ACHN (cell line): Measurements from ENCODE around the gene DCDC2.
"Not testable (repeated sequence)": the region's sequence is repeated elsewhere in the genome, so short reads cannot be mapped to it uniquely, and the experiment has no call there.

ENCODE experiments used
- DNase-seq: peaks from one replicate; pipeline ENCODE4 v3.0.0-alpha.2; 2015
- in situ Hi-C: cut with HindIII; loops from 2 replicates; pipeline ENCODE4 v1.10.0; 2017; ENCODE audit warnings: low sequenced_read_pairs, low pct_ligation_motif_present, low pct_unique_long_range_greater_than_20kb

DCDC2 gene

DNA sequence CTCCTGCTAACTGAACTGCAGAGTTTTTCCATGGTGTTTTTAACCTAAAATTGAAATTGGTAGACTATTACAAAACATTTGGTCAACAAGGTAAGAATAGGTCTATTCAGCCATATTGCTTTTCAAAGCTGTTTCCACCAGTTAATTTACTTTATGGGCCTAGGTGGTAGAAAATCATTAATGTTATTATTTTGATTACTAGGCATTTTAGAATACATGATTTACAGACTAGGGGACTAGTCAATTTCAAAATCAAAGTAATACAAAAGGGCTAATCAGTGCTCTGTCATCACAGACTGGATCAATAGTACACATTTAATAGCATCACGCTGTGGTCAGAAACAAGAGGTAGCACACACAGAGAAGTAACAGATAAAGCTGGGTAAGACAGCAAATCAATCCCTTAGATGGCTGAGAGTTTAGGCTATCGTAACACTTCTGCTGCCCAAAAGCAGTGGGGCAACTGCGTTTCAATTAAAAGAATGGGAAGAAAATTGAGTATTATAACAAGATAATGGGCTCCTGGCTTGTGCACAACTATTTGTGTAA lies 117.4 kb downstream of the DCDC2 start:
- in situ Hi-C loops = no loop called here
- DNase-seq = no peak

- in situ Hi-C loops = no loop called here
- no peak for DNase-seq
Observed at GRCh38 chr6:24238700-24239099, 119.2 kb downstream of the DCDC2 start.

- DNase-seq, in situ Hi-C loops: not testable (repeated sequence)
Observed at GRCh38 chr6:24236779-24237178, 121.1 kb downstream of the DCDC2 start.

GRCh38 chr6:24233813-24234442 lies 123.9 kb downstream of the DCDC2 start:
- no peak for DNase-seq
- in situ Hi-C loops = no loop called here

GRCh38 chr6:24231438-24231977 lies 126.4 kb downstream of the DCDC2 start:
- in situ Hi-C loops = no loop called here
- DNase-seq = no peak

- in situ Hi-C loops = no loop called here
- no peak for DNase-seq
Observed at GRCh38 chr6:24229696-24230405, 128.0 kb downstream of the DCDC2 start.

DNA sequence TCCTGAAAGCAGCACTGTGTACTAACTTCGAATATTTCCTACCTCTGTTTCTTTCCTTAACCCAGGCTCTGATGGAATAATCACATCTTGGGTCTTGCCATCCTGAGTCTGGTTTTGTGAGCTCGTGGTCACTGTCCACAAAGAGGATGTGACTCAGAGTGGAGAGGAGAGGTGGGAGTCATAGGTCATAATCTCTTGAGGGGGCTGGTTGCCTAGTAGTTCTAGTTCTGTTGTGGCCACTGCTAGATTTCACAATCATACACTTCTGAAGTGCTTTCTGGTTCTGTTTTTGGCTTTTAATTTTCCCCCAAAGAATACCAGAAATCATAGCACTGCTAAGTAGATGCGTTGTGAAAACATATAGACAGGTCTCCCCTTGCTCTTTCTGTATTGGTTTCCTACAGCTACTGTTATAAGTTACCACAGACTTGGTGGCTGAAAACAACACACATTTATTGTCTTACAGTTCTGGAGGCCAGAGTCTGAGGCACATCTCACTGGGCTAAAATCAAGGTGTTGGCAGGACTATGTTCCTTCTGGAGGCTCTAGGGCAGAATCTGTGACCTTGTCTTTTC lies 129.1 kb downstream of the DCDC2 start:
- in situ Hi-C loops = no loop called here
- DNase-seq = peak; percentile 73

- in situ Hi-C loops = no loop called here
- no peak for DNase-seq
Observed at GRCh38 chr6:24228123-24228522, 129.7 kb downstream of the DCDC2 start.

- in situ Hi-C loops = no loop called here
- no peak for DNase-seq
Observed at GRCh38 chr6:24227556-24227955, 130.3 kb downstream of the DCDC2 start.

DNA sequence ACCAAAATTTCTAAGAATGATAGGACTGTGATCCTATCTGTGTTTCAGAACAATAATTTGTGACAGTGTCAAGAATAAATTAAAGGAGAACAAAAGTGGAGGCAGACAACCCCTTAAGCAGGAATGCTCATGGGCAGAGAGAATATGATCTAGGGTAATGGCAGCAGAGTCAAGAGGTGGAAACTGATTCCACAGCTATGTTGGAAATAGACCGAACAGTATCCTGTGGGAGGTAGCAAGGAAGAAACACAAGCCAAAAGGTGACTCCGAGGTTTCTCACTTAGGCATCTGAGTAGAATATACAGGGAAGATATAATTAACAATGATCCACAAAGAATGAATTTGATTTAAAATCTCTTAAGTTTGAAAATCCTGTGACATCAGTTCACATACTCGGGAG lies 131.3 kb downstream of the DCDC2 start:
- no peak for DNase-seq
- in situ Hi-C loops = no loop called here

GRCh38 chr6:24225838-24226237 lies 132.0 kb downstream of the DCDC2 start:
- no peak for DNase-seq
- in situ Hi-C loops = no loop called here

DNA sequence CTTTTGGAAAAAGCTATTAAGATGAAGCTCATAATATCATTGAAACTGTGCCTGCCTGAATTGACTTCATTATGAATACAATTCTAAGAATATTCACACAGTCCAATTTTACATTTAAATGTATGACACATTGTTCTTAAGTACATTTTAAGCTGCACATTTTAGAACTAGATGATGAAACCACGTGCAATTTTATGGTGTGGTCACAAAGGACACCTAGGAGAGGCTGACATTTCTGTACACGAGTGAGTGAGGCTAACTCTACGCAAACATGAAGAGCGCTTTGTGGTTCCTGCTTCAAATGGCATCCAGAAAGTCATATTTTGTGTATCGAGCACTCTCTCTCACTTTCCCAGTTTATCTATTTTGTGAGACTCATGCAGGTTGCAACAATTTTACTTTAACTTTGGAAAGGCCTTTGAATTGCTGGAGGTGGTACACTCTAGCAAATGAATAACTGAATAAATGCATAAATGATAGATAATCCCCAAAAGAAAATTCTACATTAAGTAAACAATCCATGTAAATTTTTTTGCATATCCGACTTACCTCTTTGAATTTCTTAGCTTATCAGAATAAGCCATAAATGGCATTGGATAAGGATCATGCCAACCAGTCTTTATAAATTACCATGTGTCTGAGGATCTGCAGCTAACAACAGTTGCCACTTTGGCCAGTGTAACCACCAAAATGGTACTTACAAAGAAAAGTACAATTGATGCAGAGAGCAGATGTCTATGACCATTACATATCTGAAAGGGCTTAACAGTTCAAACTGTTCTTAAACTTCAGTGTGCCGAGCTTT lies 134.5 kb downstream of the DCDC2 start:
- in situ Hi-C loops = no loop called here
- no peak for DNase-seq

GRCh38 chr6:24219670-24220069 lies 138.2 kb downstream of the DCDC2 start:
- in situ Hi-C loops = no loop called here
- no peak for DNase-seq

- no peak for DNase-seq
- in situ Hi-C loops = no loop called here
Observed at GRCh38 chr6:24214984-24215383, 142.9 kb downstream of the DCDC2 start.

DNA sequence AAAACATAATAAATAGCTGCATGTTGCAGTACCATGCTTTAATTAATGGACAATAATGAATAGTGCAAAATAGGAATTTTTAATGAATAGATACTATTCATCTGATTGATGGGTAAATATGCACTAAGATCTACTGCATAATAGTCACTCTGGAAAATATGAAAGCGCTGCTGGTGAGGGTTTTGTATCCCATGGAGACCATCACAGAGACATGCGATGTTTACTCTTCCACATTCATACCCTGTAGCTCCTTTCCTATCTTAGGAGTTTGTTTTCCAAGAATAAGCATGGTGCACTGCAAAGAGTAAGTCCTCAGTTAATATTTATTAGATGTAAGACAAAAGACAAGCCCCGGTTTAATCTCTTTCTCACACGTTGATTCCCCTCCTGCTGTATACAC lies 150.4 kb downstream of the DCDC2 start:
- DNase-seq = no peak
- in situ Hi-C loops = no loop called here

DNA sequence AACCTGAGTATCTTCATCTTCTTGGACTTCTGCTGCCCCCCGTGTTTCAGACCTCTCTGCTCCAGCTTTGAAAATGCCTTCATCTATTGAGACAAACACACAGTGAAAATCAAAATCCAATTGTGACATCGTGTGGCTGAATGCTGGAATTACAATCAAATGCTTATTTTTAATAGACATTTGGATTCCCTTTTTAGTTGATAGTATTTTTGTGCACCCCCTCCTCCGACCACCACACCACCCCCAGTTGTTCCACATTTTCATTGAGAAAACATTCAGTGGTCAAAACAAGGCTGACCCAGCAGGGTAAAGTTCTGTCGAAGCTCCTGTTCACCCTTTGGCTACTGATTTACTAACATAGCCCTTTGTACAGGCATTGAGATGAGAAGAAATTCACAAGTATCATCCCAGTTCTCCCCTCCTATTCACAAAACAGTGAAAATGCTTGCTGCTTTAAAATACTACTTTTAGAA lies 152.8 kb downstream of the DCDC2 start:
- peak; percentile 48 for DNase-seq
- in situ Hi-C loops = no loop called here

DNA sequence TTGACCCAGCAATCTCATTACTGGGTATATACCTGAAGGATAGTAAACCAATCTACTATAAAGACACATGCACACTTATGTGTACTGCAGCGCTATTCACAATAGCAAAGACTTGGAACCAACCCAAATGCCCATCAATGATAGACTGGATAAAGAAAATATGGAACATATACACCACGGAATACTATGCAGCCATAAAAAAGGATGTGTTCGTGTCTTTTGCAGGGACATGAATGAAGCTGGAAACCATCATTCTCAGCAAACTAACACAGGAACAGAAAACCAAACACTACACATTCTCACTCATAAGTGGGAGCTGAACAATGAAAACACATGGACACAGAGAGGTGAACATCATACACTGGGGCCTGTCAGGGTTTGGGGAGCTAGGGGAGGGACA lies 153.7 kb downstream of the DCDC2 start:
- DNase-seq, in situ Hi-C loops: not testable (repeated sequence)

GRCh38 chr6:24197892-24198291 lies 160.0 kb downstream of the DCDC2 start:
- in situ Hi-C loops = no loop called here

More at GRCh38 chr6:24197892-24198291, 160.0 kb downstream of the DCDC2 start:
- DNase-seq = no peak
